DND-41 (cell line): ENCODE measurements around the gene NFATC2.

Experiments
- ATAC-seq: fragments of 200-7000 bp; cut with Tn5 transposase; 3 replicates; pipeline ENCODE4 v1.9.1; 2021; ENCODE audit warnings: low read depth; ENCODE audit not compliant: insufficient read depth
- DNase-seq: peaks from one replicate; pipeline ENCODE4 v3.0.0-alpha.2; 2020
- H2AFZ ChIP-seq: 2 replicates; pipeline ENCODE4 v1.6.0; 2012; ENCODE audit warnings: low read depth, low read length
- H3K27ac ChIP-seq: 2 replicates; pipeline ENCODE4 v1.5.1; 2012; ENCODE audit warnings: low read length, inconsistent platforms
- H3K27me3 ChIP-seq: fragments of 200-600 bp; sonication (generic); 2 replicates; pipeline ENCODE4 v1.6.0; 2012; ENCODE audit warnings: low read length, mild to moderate bottlenecking, inconsistent platforms; ENCODE audit not compliant: insufficient read depth, poor library complexity
- H3K36me3 ChIP-seq: 2 replicates; pipeline ENCODE4 v1.5.1; 2012; ENCODE audit warnings: low read length, inconsistent platforms; ENCODE audit not compliant: insufficient read depth
- H3K4me1 ChIP-seq: 2 replicates; pipeline ENCODE4 v1.5.1; 2012; ENCODE audit warnings: mild to moderate bottlenecking, low read length; ENCODE audit not compliant: insufficient read depth
- H3K4me2 ChIP-seq: 2 replicates; pipeline ENCODE4 v1.6.0; 2012; ENCODE audit warnings: mild to moderate bottlenecking, moderate library complexity, low read length, inconsistent platforms; ENCODE audit not compliant: insufficient read depth
- H3K4me3 ChIP-seq, 2 experiments: fragments of 200-600 bp in 1 of 2; shearing (Covaris generic) in 1 of 2; 2 replicates each; pipeline ENCODE4 v1.5.1; 2012 to 2016; ENCODE audit warnings: inconsistent platforms in 2 of 2, low read length in 2 of 2, mild to moderate bottlenecking in 2 of 2, low read depth in 1 of 2, moderate library complexity in 1 of 2
- H3K79me2 ChIP-seq: 2 replicates; pipeline ENCODE4 v1.6.0; 2012; ENCODE audit warnings: low read length, inconsistent platforms; ENCODE audit not compliant: insufficient read depth
- H3K9ac ChIP-seq: 2 replicates; pipeline ENCODE4 v1.6.0; 2012; ENCODE audit warnings: low read depth, mild to moderate bottlenecking, inconsistent platforms, low read length, moderate library complexity
- H3K9me3 ChIP-seq: 2 replicates; pipeline ENCODE4 v1.5.1; 2012; ENCODE audit warnings: low read length, moderate library complexity, mild to moderate bottlenecking, inconsistent platforms; ENCODE audit not compliant: insufficient read depth, severe bottlenecking
- H4K20me1 ChIP-seq: 2 replicates; pipeline ENCODE4 v1.6.0; 2012; ENCODE audit warnings: low read length; ENCODE audit not compliant: insufficient read depth
- EZH2 ChIP-seq: IDR thresholded peaks from 3 replicates; pipeline ENCODE4 v1.6.1; 2012; ENCODE audit warnings: borderline replicate concordance, low read depth, mild to moderate bottlenecking, moderate library complexity, low read length, inconsistent platforms; ENCODE audit not compliant: severe bottlenecking
- TF ChIP-seq, protein P1 (sequence below): IDR thresholded peaks from 2 replicates; pipeline ENCODE4 v1.5.1; 2012; ENCODE audit warnings: borderline replicate concordance, low read length, moderate library complexity, mild to moderate bottlenecking; ENCODE audit not compliant: poor library complexity, severe bottlenecking; ENCODE audit errors: extremely low read depth

Gene NFATC2

DNA sequence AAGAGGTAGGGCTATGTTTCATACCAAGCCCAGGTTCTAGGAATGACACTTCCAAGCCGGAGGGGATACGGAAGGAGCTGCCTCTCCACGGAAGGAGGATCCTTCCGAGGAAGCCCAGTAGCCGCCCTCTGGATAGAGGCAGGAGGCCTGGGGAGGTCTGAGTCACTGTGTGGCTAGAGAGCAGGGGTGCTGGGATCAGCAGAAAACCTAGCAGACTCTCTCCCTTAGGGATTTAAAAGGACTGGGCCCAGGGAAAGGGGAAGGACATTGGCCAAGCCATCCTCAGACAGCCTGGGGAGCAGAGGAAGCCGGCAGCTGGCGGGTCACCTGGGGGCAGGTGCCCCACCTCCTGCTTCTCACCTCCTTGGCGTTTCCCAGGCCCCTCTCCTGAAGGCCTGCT, 36.6 kb upstream of the NFATC2 start:
- Histone ChIP-seq H3K4me2 (no peak overlapping the region), H2AFZ (no peak overlapping the region), H3K9me3 (no peaks in the 10 kb centered on the region), H4K20me1 (no peaks in the 10 kb centered on the region), H3K9ac (no peak overlapping the region), H3K27ac (no peak overlapping the region), H3K4me1 (no peaks in the 10 kb centered on the region), H3K36me3 (no peaks in the 10 kb centered on the region), H3K27me3 (no peaks in the 10 kb centered on the region), H3K4me3 (no peak overlapping the region), H3K79me2 (no peaks in the 10 kb centered on the region)
- DNase-seq (no peak), ATAC-seq (no peak)
- TF ChIP-seq, protein P1, sequence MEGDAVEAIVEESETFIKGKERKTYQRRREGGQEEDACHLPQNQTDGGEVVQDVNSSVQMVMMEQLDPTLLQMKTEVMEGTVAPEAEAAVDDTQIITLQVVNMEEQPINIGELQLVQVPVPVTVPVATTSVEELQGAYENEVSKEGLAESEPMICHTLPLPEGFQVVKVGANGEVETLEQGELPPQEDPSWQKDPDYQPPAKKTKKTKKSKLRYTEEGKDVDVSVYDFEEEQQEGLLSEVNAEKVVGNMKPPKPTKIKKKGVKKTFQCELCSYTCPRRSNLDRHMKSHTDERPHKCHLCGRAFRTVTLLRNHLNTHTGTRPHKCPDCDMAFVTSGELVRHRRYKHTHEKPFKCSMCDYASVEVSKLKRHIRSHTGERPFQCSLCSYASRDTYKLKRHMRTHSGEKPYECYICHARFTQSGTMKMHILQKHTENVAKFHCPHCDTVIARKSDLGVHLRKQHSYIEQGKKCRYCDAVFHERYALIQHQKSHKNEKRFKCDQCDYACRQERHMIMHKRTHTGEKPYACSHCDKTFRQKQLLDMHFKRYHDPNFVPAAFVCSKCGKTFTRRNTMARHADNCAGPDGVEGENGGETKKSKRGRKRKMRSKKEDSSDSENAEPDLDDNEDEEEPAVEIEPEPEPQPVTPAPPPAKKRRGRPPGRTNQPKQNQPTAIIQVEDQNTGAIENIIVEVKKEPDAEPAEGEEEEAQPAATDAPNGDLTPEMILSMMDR: no peak
- no peak for TF ChIP-seq EZH2

DNA sequence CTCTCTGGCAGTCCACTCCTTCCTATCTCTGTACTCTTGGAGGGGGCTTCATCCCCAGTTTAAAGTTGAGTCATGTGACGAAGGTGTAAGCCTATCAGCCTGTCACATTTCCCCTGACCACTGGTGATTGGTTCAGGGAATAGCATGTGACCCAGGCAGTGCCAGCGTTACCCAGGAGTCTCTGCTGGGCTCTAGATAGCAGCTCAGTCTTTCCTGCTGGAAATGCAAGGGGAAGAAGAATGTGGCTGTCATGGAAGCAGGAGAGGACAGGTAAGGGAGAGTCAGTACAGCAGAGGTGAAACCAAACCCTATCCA, 35.6 kb upstream of the NFATC2 start:
- H3K4me1 ChIP-seq: no peaks in the 10 kb centered on the region
- no peaks in the 10 kb centered on the region for H4K20me1 ChIP-seq
- H3K27me3 ChIP-seq: no peaks in the 10 kb centered on the region
- H3K79me2 ChIP-seq: no peaks in the 10 kb centered on the region
- DNase-seq: no peak
- H3K9ac ChIP-seq: no peak overlapping the region
- no peaks in the 10 kb centered on the region for H3K9me3 ChIP-seq
- no peak for ATAC-seq
- H2AFZ ChIP-seq: no peak overlapping the region
- no peak overlapping the region for H3K27ac ChIP-seq
- no peak overlapping the region for H3K4me2 ChIP-seq
- H3K4me3 ChIP-seq: no peak overlapping the region
- TF ChIP-seq, protein P1: no peak
- no peak for TF ChIP-seq EZH2
- no peaks in the 10 kb centered on the region for H3K36me3 ChIP-seq

DNA sequence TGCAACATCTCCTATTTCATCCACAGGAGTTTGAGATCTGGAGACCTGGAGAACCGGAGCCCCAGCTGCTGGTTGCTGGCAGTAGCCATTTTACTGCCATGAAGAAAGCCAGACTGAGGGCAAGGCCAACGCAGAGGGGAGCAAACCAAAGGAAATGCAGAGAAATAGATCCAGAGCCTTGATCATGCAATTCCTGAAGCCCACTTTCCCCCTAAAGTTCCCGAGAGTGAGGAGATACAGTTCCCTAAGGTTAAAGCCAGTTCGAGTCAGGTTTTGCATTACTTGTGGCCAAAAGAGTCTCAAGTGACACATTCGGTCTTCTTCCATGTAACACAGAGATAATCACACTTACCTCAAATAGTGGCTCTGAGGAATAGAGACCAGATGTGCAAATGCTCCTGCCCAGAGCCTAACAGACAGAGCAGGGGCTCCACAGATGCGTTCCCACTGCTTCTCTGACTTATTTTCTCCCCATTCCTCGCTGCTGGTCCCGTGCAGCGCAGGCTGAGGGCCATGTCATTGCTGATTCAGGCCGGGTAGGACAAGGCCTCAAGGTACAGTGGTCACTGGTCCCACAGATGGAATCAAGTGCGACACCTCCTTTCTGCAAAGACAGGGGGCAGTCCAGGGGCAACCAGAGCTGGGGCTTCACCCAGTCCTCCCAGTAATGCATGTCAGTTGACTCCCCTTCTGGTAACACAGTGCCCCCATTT, 35.1 kb upstream of the NFATC2 start:
- H3K9me3 ChIP-seq: no peaks in the 10 kb centered on the region
- ATAC-seq: no peak

More for the DNA sequence above, 35.1 kb upstream of the NFATC2 start:
- Histone ChIP-seq H3K9ac (no peak overlapping the region), H3K27ac (no peak overlapping the region), H3K79me2 (no peaks in the 10 kb centered on the region), H3K4me1 (no peaks in the 10 kb centered on the region), H2AFZ (no peak overlapping the region), H4K20me1 (no peaks in the 10 kb centered on the region), H3K4me2 (no peak overlapping the region), H3K4me3 (no peak overlapping the region), H3K36me3 (no peaks in the 10 kb centered on the region), H3K27me3 (no peaks in the 10 kb centered on the region)
- no peak for DNase-seq
- no peak for TF ChIP-seq EZH2
- TF ChIP-seq, protein P1: no peak
